Uterus (tissue), 2 donors: ENCODE measurements around the gene ATP1A2.
"Not testable (repeated sequence)": the region's sequence is repeated elsewhere in the genome, so short reads cannot be mapped to it uniquely, and the experiment has no call there.

Source experiments
- POLR2A ChIP-seq, 2 donors: fragments of 450-650 bp; IDR thresholded peaks; one replicate each; pipeline ENCODE4 v1.6.1; 2016; ENCODE audit warnings: antibody characterized with exemption in 2 of 2, mild to moderate bottlenecking in 1 of 2, moderate library complexity in 1 of 2
- TF ChIP-seq, protein P1 (sequence below), 4 experiments: fragments of 200-600 bp in 2 of 4; fragments of 450-650 bp in 2 of 4; sonication (generic) in 2 of 4; IDR thresholded peaks; one replicate each; pipeline ENCODE4 v1.5.1; 2016 to 2019; ENCODE audit warnings: antibody characterized with exemption in 4 of 4, mild to moderate bottlenecking in 2 of 4, moderate library complexity in 1 of 4

DNA sequence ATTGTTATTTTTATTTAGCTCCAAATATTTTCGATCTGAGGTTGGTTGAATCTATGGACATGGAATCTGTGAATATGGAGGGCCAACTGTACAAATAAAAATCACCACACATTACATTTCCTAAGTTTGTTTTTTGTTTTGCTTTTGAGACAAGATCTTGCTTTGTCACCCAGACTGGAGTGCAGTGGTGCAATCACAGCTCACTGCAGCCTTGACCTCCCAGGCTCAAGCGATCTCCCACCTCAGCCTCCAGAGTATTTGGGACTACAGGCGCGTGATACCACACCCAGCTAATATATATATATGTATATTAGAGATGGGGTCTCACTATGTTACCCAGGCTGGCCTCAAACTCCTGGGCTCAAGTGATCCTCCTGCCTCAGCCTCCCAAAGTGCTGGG, 10.8 kb downstream of the ATP1A2 start:
- TF ChIP-seq, protein P1, sequence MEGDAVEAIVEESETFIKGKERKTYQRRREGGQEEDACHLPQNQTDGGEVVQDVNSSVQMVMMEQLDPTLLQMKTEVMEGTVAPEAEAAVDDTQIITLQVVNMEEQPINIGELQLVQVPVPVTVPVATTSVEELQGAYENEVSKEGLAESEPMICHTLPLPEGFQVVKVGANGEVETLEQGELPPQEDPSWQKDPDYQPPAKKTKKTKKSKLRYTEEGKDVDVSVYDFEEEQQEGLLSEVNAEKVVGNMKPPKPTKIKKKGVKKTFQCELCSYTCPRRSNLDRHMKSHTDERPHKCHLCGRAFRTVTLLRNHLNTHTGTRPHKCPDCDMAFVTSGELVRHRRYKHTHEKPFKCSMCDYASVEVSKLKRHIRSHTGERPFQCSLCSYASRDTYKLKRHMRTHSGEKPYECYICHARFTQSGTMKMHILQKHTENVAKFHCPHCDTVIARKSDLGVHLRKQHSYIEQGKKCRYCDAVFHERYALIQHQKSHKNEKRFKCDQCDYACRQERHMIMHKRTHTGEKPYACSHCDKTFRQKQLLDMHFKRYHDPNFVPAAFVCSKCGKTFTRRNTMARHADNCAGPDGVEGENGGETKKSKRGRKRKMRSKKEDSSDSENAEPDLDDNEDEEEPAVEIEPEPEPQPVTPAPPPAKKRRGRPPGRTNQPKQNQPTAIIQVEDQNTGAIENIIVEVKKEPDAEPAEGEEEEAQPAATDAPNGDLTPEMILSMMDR (IDR thresholded peaks at IDR 0.05), result not testable (repeated sequence)
- not testable (repeated sequence) for TF ChIP-seq POLR2A (IDR thresholded peaks at IDR 0.05)
